Fibroblast of lung (primary cell): Measurements from ENCODE around the gene DSCAML1. TPM values are rescaled to one million over a fixed set of nuclear protein-coding genes. Genes with fewer than 3 reads are reported as not detected.

Experiments
- DNase-seq, 2 donors: peaks; one replicate each; pipeline versions ENCODE4 v3.0.0 to v3.0.0-alpha.2; 2010; ENCODE audit warnings: low read depth in 2 of 2
- H2AFZ ChIP-seq: 2 replicates; pipeline ENCODE4 v1.5.1; 2012; ENCODE audit warnings: low read length, control low read depth, inconsistent platforms
- H3K27ac ChIP-seq: 2 replicates; pipeline ENCODE4 v1.5.1; 2011; ENCODE audit warnings: low read length, control low read depth; ENCODE audit not compliant: insufficient read depth
- H3K27me3 ChIP-seq: 2 replicates; pipeline ENCODE4 v1.5.1; 2011; ENCODE audit warnings: mild to moderate bottlenecking, low read length; ENCODE audit not compliant: control insufficient read depth, insufficient read depth
- H3K36me3 ChIP-seq: 2 replicates; pipeline ENCODE4 v1.5.1; 2011; ENCODE audit warnings: low read length; ENCODE audit not compliant: control insufficient read depth, insufficient read depth
- H3K4me1 ChIP-seq: 2 replicates; pipeline ENCODE4 v1.5.1; 2011; ENCODE audit warnings: low read length; ENCODE audit not compliant: control insufficient read depth, insufficient read depth; ENCODE audit errors: extremely low read depth
- H3K4me2 ChIP-seq: 2 replicates; pipeline ENCODE4 v1.5.1; 2011; ENCODE audit warnings: low read length, control low read depth; ENCODE audit not compliant: insufficient read depth; ENCODE audit errors: extremely low read depth
- H3K4me3 ChIP-seq, 4 experiments: fragments of 200-600 bp in 1 of 4; sonication (generic) in 1 of 4; replicated peaks in 1 of 4; 2 replicates each; pipeline ENCODE4 v1.5.1; 2011 to 2016; ENCODE audit warnings: low read length in 4 of 4, low read depth in 3 of 4, mild to moderate bottlenecking in 3 of 4, control low read depth in 2 of 4, inconsistent platforms in 1 of 4, mixed read lengths in 1 of 4; ENCODE audit not compliant: insufficient read depth in 1 of 4; ENCODE audit errors: control extremely low read depth in 1 of 4
- H3K79me2 ChIP-seq: 2 replicates; pipeline ENCODE4 v1.5.1; 2012; ENCODE audit warnings: mild to moderate bottlenecking, low read length, inconsistent platforms; ENCODE audit not compliant: control insufficient read depth, insufficient read depth
- H3K9ac ChIP-seq: 2 replicates; pipeline ENCODE4 v1.5.1; 2011; ENCODE audit warnings: mild to moderate bottlenecking, low read length, control low read depth; ENCODE audit not compliant: insufficient read depth
- H3K9me3 ChIP-seq: 2 replicates; pipeline ENCODE4 v1.5.1; 2012; ENCODE audit warnings: low read depth, low read length; ENCODE audit not compliant: control insufficient read depth, insufficient read depth
- H4K20me1 ChIP-seq: 2 replicates; pipeline ENCODE4 v1.5.1; 2011; ENCODE audit warnings: low read length; ENCODE audit not compliant: control insufficient read depth, insufficient read depth; ENCODE audit errors: extremely low read depth
- EZH2 ChIP-seq: IDR thresholded peaks from 2 replicates; pipeline ENCODE4 v1.5.1; 2012; ENCODE audit warnings: low read length, control low read depth, mild to moderate bottlenecking; ENCODE audit errors: missing control alignments
- polyA plus RNA-seq, 2 donors: library from polyadenylated mRNA; depleted of rRNA in 1 of 2; stranded (reverse) in 1 of 2; unstranded in 1 of 2; fragments of >200 nt; gene quantifications; 2 replicates each; pipeline ENCODE4 v1.2.1, GENCODE V29; 2011 to 2012; ENCODE audit warnings: missing spikeins in 1 of 2
- total RNA-seq: library from RNA; depleted of rRNA; stranded (reverse); fragments of >200 nt; gene quantifications from 2 replicates; pipeline ENCODE4 v1.2.1, GENCODE V29; 2014
- TF ChIP-seq, protein P1 (sequence below), 2 donors: IDR thresholded peaks in 1 of 2; conservative IDR thresholded peaks in 1 of 2; 1 replicate in 1 of 2; 2 replicates in 1 of 2; pipeline ENCODE4 v1.5.1; 2011 to 2012; ENCODE audit warnings: low read length in 2 of 2, control low read depth in 1 of 2, inconsistent platforms in 1 of 2, low read depth in 1 of 2, mild to moderate bottlenecking in 1 of 2

Gene DSCAML1
- total and polyA plus RNA-seq, 2 donors (not counting 1 experiment from before 2014, with no cell fraction given), result not detected

DNA sequence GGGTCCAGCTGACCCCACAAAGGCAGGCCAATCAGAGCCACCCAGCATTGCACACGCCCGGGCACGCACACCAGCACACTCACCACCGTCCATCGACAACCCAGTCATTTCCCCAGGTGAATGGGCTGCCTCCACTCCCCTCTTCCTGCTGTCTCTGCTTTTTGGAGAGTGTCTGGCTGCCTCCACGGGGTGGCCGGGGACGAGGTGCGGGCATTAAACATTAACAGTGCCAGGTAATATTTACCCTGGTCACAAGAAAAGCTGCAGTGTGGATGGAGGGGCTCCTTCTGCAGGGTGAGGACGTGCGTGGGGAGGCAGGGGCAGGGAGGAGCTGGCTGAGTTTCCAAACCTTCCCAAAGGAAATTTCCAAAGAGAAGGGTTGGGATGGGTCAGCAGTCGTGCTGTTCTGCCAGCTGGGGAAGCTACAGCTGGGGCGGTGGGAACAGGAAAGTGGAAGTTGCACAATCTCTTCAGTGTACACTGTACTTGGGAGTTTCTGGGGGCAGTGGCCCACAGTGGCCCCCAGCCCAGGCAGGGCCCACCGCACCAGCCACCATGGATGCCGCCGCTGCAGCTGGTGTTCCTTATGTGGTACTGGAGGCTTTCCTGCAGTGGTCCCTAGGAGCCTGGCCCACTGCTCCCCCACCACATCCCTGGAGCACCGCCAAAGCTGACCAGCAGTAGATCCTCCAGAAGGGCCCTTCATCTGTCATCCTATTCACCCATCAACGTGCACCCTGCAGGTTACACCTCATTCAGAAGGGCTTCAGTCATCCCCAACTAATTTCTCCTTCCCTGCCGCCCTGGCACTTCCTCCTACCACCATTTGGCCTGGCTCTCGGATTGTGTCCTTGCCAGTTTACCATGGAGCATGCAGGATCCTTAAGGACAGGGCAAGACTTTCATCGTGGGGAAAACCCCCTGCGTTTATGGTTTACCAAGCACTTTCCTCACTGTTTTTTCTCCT lies 27.8 kb upstream of the DSCAML1 start, which contains the start of gene FXYD2:
Gene FXYD2, minus strand, starts transcription at position 174 of the 967 bp plus-strand sequence. Its CDS starts 66 bp downstream, at position 108.
- no peak within 1 kb of the TSS for H3K9ac ChIP-seq
- no peaks in the 10 kb centered on the region for H4K20me1 ChIP-seq
- peak in 1 of 2 donors; percentile 82 for DNase-seq
- no peak within 1 kb of the TSS for H3K4me3 ChIP-seq
- no peaks in the 10 kb centered on the region for H3K36me3 ChIP-seq
- TF ChIP-seq, protein P1, sequence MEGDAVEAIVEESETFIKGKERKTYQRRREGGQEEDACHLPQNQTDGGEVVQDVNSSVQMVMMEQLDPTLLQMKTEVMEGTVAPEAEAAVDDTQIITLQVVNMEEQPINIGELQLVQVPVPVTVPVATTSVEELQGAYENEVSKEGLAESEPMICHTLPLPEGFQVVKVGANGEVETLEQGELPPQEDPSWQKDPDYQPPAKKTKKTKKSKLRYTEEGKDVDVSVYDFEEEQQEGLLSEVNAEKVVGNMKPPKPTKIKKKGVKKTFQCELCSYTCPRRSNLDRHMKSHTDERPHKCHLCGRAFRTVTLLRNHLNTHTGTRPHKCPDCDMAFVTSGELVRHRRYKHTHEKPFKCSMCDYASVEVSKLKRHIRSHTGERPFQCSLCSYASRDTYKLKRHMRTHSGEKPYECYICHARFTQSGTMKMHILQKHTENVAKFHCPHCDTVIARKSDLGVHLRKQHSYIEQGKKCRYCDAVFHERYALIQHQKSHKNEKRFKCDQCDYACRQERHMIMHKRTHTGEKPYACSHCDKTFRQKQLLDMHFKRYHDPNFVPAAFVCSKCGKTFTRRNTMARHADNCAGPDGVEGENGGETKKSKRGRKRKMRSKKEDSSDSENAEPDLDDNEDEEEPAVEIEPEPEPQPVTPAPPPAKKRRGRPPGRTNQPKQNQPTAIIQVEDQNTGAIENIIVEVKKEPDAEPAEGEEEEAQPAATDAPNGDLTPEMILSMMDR (conservative IDR thresholded peaks at IDR 0.05 in 1 of 2, IDR thresholded peaks at IDR 0.05 in 1 of 2; ENCODE audit: low read depth in 1 of 2, low read length in 2 of 2), result no peak
- TF ChIP-seq EZH2, result no peak
- H3K27me3 ChIP-seq, result no peaks in the 10 kb centered on the region
- peak within 1 kb of the TSS; percentile 31 for H2AFZ ChIP-seq
- no peaks in the 10 kb centered on the region for H3K79me2 ChIP-seq
- H3K4me1 ChIP-seq, result peaks cover 10% of the 10 kb centered on the region
- peak within 1 kb of the TSS; percentile 5 for H3K4me2 ChIP-seq
- peak within 1 kb of the TSS; percentile 5 for H3K27ac ChIP-seq
- no peaks in the 10 kb centered on the region for H3K9me3 ChIP-seq

DNA sequence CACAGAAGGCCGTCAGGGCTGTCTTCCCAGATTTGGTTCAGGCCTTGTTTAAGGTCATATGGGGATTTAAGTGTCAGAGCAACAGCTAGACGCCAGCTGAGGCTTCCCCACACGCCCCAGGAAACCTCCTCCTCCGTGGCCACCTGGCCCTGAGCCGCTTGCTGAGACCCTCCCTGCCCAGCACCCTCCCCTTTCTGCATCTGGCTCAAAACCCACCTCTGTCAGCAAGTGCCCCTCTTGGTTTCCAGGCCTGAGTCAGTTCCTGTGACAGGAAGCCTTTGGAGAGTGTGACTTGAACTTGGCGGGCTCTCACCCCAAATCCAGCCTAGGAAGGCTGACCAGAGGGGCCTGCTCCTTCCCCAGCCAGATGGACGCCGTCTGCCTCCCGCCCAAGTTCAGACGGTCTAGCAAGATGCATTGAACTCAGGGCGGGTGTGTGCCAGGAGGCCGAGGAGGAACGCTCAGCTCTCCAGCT lies 27.0 kb upstream of the DSCAML1 start:
- H3K9ac ChIP-seq, result no peak overlapping the region
- no peaks in the 10 kb centered on the region for H3K27me3 ChIP-seq
- H3K4me2 ChIP-seq, result peak overlapping the region; percentile 5
- TF ChIP-seq EZH2, result no peak
- TF ChIP-seq, protein P1 (conservative IDR thresholded peaks at IDR 0.05 in 1 of 2, IDR thresholded peaks at IDR 0.05 in 1 of 2; ENCODE audit: low read depth in 1 of 2, low read length in 2 of 2), result no peak
- no peaks in the 10 kb centered on the region for H3K36me3 ChIP-seq
- H2AFZ ChIP-seq, result peak overlapping the region; percentile 8
- H3K79me2 ChIP-seq, result no peaks in the 10 kb centered on the region
- H3K4me1 ChIP-seq, result peaks cover 7% of the 10 kb centered on the region
- no peak overlapping the region for H3K4me3 ChIP-seq
- H3K9me3 ChIP-seq, result no peaks in the 10 kb centered on the region
- DNase-seq, result peak; percentile 33 to 87
- H4K20me1 ChIP-seq, result no peaks in the 10 kb centered on the region
- peak overlapping the region; percentile 5 for H3K27ac ChIP-seq

- H3K27ac ChIP-seq, result peak overlapping the region; percentile 5
- H4K20me1 ChIP-seq, result no peaks in the 10 kb centered on the region
- no peaks in the 10 kb centered on the region for H3K36me3 ChIP-seq
- H2AFZ ChIP-seq, result peak overlapping the region; percentile 31
- no peaks in the 10 kb centered on the region for H3K79me2 ChIP-seq
- no peaks in the 10 kb centered on the region for H3K9me3 ChIP-seq
- no peak overlapping the region for H3K4me2 ChIP-seq
- H3K9ac ChIP-seq, result no peak overlapping the region
- peaks cover 4% of the 10 kb centered on the region for H3K4me1 ChIP-seq
- no peak for DNase-seq
- no peaks in the 10 kb centered on the region for H3K27me3 ChIP-seq
- H3K4me3 ChIP-seq, result no peak overlapping the region
- TF ChIP-seq, protein P1 (conservative IDR thresholded peaks at IDR 0.05 in 1 of 2, IDR thresholded peaks at IDR 0.05 in 1 of 2; ENCODE audit: low read depth in 1 of 2, low read length in 2 of 2), result no peak
- no peak for TF ChIP-seq EZH2
Observed at GRCh38 chr11:117823294-117823945, 26.4 kb upstream of the DSCAML1 start.
